ENCODE measurements around the gene YAF2.
"Not testable (repeated sequence)": the region's sequence is repeated elsewhere in the genome, so short reads cannot be mapped to it uniquely, and the experiment has no call there.

YAF2 gene

DNA sequence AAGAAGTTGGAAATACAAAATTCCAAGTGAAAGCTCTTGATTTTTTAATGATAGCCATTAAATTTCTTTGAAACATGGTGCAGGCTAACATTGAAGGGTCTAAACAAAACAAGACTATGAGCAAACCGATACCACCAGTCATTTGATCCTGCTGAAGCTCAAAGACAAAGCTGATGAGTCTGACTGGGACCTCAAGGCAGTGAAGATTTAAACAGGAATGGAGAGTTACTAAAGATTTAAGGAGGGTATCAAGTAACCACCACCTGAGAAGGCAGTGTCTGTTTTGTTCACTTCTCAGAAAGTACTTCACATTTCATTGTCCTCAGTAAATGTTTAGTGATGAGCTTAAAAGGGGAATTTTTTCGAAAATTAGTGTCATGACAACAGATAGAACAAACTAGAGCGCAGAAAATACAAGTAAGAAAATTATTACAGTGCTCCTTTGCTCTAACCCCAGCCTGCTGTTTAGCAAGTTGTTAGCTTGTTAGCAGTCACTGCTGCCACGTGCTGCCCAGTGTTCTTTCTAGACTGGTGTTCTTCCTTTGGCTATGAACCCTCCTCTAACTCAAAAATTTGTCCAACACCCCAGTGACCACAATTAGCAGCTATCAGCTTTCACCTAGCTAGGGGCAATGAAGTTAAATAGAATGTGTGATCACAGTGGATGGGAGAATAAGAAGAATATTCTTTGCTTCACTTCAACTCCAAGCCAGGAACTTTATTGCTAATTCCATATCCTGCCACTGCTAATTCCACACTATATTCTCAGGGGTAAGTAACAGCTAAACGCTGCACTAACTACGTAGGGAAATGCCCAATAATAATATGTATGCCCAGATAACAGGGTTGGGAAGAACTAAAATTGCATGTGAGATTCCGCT lies 41.1 kb downstream of the YAF2 start:
- no peak for DNase-seq (ENCODE audit: low read depth)

DNA sequence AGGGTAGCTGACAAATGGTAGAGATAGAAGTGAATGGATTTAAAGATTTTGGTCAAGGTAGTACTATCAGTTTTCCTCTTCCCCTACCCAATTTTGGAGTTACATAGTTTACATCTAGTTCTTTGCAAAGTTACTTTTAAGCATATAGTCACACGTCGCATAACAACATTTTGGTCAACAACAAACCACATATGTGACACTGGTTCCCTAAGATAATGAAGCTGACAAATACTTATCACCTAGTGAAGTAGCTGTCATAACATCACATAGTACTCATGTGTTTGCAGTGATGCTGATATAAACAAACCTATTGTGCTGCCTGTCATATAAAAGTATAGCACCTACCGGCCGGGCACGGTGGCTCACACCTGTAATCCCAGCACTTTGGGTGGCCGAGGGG lies 45.4 kb downstream of the YAF2 start:
- DNase-seq (ENCODE audit: low read depth): no peak

DNA sequence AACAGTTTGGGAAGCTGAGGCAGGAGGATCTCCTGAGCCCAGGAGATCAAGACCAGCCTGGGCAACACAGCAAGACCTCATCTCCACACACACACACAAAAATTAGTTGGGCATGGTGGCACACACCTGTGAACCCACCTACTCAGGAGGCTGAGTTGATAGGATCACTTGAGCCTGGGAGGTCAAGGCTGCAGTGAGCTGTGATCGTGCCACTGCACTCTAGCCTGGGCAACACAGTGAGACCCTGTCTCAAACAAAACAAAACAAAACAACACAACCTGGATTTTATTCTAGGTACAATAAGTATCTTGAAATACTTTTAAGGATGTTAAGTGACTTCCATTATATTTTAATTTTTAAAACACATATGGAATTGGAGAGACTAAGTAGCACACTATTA lies 45.8 kb downstream of the YAF2 start:
- DNase-seq (ENCODE audit: low read depth): no peak

DNA sequence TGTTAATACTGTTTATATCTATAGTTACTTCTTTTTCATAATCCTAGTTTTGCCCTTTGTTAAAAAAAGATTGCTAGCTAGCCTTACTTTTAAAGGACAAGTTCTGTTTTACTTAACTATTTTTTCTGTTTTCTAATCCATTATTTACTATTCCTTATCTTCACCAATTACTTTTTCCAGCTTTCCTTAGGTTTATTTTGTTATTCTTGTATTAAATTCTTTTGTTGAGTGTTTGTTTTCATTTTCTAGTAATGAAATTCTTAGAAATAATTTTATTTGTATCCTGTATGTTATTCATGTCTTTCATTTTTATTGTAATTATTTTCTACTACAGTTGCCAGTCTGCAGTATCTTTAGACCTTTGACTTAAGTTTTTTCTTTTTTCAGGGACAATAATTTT lies 47.7 kb downstream of the YAF2 start:
- no peak for DNase-seq (ENCODE audit: low read depth)

DNA sequence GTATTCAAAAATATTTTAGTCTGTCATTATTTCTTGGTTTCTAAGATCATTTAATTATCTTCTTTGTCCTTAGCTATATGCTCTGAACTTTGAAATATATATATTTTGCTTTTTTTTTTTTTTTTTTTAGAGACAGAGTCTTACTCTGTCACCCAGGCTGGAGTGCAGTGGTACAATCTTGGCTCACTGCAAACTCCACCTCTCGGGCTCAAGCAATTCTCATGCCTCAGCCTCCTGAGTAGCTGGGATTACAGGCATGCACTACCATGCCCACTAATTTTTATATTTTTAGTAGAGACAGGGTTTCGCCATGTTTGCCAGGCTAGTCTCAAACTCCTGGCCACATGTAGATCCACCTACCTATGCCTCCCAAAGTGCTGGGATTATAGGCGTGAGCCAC lies 49.8 kb downstream of the YAF2 start:
- DNase-seq (ENCODE audit: low read depth): not testable (repeated sequence)

DNA sequence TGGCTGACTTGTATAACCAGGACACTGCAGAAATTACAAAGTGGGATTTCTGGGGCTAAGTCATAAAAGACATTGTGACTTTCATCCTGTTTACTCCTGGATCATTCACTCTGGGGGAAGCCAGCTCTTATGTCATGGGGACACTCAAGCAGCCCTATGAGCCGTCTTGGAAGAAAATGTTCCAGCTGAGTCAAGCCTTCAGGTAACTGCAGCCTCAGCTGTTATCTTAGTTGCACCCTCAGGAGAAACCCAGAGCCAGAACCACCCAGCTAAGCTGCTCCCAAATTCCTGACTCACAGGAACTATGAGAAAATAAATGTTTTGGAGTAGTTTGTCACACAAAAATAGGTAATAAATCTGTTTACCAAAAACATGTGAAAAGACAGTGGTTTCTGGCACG lies 50.2 kb downstream of the YAF2 start:
- DNase-seq (ENCODE audit: low read depth): no peak

DNA sequence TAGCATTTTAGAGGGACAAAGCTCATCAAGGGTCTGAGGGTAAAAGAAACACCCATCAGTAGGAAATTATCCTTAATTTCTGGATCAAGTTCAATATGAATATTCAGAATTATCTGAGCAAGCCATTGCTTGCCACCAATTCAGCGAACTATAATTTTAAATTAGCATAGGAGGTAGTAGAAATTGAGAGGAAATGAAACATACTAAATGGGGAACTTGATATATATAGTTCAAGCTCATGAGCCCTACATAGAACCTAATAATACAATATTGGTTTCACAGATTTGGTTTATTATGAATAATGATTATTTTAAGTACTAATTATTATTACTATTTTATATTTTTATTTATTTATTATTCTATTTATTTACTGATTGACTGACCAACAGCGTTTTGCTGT lies 51.3 kb downstream of the YAF2 start:
- no peak for DNase-seq (ENCODE audit: low read depth)

DNA sequence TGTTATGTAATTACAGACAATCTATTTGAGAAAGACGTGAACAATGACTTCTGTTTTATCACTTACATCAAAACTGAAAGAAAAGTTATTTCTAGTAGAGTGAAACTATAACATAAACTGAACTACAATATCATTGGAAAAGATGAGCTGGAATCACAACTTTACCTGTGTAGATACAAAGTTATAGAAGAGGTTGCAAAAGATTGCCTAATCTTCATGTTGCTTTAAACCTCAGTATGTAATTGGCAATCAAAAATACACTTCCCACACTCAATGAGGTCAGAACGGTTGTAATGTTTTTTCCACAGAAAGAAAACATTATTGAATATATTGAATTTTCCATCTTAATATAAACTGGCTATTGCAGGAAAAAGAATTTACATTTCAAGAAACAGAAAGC lies 55.7 kb downstream of the YAF2 start:
- DNase-seq (ENCODE audit: low read depth): no peak

DNA sequence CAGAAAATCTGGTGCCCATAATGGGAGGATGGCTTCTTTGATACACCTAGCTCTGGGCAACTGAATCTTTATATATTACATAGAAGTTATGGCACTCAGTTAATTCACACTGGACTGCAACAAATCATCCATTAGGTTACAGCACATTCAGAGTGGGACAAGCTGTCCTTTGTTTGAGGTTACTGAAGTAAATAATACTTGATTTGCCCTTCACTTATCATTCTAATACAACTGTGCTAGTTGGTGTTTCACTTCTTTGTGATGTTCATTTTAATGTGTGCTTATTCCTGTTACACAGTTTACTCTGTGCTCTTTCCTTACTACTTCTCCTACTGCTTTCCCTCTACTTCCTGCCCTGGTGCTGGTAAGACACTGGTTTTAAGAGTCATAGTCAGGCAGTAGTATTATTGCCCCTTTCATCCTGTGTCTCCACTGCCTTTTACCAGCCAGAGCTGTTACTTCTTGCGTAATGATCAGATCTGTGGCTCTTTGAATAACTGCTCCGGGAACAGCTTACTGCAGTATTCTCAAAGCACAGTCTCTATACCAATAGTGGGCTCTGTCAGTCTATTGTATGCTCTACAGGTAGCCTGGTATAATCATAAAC lies 57.0 kb downstream of the YAF2 start:
- DNase-seq (ENCODE audit: low read depth): no peak

DNA sequence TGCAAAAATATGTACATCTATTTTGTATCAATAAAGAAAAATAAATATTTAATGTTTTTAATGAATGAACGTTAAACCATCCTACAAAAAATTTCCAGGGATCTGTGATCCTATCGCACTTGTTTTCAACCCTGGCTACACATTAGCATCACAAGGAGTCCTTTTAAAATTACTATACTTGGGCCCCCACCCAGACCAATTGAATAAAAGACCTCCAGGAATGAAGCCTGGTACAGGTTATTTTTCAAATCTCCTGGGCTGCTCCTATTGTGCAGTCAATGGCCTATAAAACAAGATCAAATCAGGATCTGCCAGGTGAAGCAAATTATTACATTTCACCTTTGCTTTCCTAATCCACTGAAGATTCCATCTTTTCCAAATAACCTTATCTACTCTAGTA lies 59.9 kb downstream of the YAF2 start:
- DNase-seq (ENCODE audit: low read depth): no peak

DNA sequence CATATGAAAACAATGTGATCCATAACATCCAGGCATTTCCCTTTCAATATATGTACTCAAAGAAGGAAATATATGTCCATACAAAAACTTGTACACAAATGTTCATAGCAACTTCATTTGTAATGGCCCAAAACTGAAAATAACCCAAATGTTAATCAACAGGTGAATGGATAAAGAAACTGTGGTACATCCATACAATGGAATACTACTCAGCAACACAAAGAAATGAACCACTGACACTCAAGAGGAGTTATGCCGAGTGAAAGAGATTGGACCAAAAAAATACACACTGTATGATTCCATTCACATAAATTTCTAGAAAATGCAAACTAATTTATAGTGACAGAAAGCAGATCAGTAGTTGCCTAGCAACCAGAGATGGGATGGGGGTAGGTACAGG lies 63.1 kb downstream of the YAF2 start:
- no peak for DNase-seq (ENCODE audit: low read depth)

DNA sequence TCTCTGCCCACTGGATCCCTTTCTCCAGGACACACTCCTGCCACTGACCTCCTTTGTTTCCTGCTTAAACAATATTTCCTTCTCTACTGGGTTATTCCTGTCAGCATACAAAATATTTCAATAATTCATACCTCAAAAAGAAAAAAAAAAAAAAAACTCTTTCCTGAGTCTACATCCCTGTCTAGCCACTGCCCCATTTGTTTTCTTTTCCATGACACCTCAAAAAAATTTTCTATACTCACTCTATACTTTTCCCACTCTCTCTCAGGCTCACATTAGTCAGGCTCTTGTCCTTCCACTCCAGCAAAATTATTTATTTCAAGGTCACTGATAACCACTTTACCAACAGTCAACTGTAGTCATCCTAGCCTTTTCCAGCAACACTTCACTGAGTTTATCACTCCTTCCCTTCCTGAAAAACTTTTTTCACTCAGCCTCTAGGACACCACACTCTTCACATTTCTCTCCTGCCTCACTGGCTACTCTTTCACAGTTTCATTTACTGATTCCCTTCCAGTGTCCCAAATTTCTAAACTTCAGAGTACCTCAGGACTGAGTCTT lies 64.0 kb downstream of the YAF2 start:
- DNase-seq (ENCODE audit: low read depth): no peak

DNA sequence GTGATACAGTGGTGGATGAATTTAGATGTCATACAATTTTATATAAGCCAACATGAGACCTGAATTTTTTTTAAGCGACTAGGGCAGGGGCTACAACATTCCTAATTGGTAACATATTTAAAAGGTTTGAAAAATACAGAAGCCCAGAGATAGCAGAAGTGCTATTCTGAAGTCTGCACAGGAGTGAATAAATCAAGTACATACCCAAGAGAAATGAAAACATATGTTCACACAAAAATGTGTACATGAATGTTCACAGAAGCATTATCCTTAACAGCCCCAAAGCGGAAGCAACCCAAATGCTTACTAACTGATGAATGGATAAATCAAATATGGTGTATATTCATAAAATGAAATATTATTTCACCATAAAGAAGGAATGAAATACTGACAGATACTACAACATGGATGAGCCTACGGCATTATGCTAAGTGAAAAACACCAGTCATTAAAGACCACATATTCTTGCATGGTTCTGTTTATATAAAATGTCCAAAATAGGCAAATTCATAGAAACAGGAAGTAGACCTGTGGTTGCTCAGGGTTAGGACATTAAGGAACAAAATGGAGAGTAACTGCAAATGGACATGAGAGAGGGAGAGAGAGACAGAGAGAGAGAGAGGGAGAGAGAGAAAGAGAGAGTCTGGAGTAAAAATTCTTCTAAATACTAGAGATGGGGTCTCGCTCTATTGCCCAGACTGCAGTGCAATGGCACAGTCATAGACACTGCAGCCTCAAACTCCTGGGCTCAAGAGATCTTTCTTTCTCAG lies 65.4 kb downstream of the YAF2 start:
- no peak for DNase-seq (ENCODE audit: low read depth)

DNA sequence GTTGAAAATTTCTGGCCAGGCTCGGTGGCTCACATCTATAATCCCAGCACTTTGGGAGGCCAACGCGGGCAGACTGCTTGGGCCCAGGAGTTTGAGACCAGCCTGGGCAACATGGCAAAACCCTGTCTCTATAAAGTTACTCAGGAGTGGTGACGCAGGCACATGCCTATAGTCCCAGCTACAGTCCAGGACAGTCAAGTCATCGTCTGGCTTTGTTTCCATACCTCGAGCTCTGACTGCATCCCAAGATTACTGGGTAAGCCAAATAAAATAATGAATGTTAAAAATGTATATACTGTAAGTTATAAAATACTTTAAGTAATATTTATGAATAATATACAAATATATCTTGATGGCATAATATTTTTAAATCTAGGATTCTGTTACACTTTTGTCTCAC lies 70.3 kb downstream of the YAF2 start:
- DNase-seq (ENCODE audit: low read depth): no peak

DNA sequence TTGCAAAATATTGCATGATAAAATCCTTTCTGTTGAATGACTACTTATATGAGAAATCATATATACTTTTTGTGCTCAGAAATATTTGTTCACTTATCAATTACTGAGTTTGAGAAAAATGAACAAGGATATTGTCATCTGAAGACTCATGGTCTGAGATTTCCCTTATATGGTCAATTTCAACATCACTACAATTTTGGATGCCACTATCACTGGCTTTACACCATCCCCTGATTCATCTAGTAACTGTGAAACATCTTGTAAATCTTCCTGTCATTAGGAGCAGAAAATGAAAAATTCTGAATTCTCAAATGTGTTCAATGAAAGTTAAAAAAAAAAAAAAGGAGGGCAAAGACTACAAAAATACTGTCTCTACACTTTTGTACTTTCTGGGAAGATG lies 71.5 kb downstream of the YAF2 start:
- no peak for DNase-seq (ENCODE audit: low read depth)

DNA sequence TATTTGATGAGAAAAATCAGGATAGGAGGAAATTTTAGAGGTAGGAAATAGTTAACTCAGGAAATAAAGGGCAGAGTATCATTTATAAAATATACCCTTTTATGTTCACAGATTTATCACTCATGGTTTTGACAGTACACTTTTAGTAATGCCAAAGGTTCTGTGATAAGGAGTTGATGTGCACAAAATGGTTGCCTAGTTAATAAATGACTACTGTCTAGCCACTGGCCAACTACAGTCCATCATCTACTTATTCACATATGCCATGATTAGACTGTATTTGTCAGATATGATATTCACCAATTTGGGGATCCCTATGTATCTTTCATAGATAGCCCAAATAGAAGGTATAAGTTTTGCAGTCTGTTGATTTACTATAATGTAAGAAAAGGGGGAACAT lies 74.1 kb downstream of the YAF2 start:
- no peak for DNase-seq (ENCODE audit: low read depth)

DNA sequence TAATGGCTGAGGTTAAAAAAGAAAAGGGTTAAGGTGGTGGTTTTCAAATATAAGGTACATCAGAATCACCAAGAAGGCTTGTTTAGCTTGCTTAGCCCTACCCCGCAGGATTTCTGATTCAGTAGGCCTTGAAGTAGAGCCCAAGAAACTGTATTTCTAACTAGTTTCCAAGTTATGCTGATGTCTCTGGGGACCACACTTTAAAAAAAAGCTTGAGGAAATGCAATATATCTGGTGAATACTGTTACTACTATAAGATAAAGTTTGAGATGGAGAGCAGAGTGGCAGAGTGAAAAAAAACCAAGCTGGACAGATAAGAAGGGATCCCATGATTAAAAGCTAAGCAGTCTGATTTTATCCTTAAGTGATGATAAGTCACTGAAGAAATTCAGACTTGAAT lies 75.1 kb downstream of the YAF2 start:
- no peak for DNase-seq (ENCODE audit: low read depth)

DNA sequence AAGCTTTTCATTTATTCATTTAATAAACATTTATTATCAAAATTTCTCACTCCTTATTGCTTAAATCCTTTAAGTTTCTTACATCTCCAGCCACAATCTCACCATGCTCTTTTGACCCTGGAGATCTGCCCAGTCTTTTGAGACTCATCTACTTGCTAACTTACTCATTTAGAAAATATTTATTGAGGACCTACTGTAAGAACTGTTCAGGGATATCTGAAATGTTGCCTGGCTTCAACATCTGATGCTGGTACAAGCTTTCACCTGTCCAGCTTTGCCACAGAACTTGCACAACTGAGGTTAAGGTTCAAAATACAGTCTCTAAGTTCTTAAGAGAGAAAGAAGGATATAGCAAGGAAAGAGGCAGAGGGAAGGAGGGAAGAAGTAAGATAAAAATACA lies 75.9 kb downstream of the YAF2 start:
- DNase-seq (ENCODE audit: low read depth): no peak

DNA sequence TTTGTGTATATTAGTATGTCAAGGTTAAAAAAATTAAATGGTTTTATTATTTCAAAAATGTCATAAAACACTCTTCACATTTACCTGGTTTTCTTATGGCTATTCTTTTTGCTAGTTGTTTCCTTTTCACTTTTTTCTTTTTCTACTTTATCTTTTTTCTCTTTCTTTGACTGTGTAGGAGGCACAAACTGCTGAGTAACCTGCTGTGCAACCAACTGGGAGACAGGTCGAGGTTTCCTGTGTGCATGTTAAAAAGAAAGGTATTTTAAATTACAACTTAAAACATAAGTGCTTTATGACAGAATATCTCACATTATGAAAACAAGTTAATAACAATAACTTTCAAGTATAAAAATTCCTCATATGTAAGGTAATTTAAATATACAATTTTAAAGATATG lies 76.5 kb downstream of the YAF2 start:
- DNase-seq (ENCODE audit: low read depth): no peak

DNA sequence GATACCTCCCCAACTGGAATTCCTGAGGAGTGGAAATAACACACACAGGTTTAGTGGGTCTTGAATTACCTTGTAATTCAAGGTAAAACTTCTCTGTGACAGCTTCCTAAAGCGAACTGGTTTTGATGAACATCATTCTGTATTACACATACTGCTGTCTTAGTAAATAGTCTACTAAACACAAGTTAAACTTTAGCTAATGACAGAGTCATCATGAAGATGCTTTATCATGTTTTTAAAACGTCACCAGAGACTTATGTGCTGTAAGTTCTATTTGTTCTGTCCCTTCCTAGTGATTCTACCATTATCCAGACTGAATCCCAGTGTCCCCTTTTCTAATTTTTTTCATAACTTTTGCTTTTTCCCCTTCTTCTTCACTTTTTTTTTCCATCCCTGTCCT lies 81.8 kb downstream of the YAF2 start:
- DNase-seq (ENCODE audit: low read depth): no peak

DNA sequence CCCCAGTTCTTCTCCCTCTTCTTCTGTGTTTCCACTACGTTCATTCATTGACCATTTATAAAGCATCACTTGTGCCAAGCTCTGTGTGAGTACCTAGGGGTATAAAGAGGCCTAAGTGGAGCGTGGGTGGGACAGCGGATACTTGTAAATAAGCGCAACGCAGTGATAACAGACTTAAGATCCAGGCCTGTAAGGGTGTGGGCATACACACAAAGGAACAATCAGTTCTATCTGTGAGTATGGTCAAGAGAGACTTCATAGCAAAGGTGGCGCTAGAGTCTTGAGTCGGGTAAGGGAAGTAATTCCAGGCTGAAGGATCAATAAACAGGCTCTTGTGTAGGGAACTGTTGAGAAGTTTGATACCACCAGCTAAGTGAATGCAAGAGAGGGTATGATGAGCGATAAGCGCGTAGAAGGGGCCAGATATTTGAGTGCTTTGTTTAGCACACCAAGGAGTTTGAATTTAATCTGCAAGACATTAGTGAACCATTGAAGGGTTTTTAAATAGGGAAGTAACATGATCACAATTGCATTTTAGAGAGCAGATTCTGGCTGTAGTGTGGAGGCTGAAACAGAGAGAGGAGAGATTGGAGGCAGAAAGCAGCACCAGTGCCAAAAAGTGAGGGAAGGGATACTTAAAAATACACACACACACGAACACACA lies 92.4 kb downstream of the YAF2 start:
- no peak for DNase-seq (ENCODE audit: low read depth)

DNA sequence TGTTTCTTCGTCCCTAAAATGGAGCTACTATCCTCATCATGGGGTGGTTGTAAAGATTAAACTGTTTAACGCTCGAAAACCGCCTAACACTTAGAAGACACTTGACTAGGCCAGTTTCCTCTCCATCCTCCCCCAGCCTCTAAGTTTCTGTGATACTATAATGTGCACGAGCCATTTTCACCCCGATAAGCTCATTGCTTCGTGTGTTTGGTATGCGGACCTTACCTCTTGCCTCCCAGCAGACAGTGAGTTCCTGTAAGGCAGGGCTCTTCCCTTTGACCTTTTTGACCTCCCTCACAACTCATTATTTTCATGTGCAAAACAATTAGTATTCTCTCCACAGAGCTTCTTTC lies 92.9 kb downstream of the YAF2 start:
- DNase-seq (ENCODE audit: low read depth): no peak

All from stimulated activated CD8-positive, alpha-beta memory T cell treated with anti-CD3 and anti-CD28 coated beads, Interleukin-15, amount 100 ng/mL, for 1 hour (primary cell).